Stimulated activated naive CD8-positive, alpha-beta T cell treated with anti-CD3 and anti-CD28 coated beads, Interleukin-15, Interleukin-2, amounts not matched to agents 100 ng/mL and 50 ng/mL, for 24 hours (primary cell): Measurements from ENCODE around the gene DVL1.

Experiments used
- H3K27ac Mint-ChIP-seq: one replicate; pipeline ENCODE4 v1.8.0; 2021; ENCODE audit warnings: mild to moderate bottlenecking, mixed read lengths
- H3K27me3 Mint-ChIP-seq: one replicate; pipeline ENCODE4 v1.8.0; 2021; ENCODE audit warnings: mixed read lengths
- H3K36me3 Mint-ChIP-seq: one replicate; pipeline ENCODE4 v1.8.0; 2021; ENCODE audit warnings: low read depth, mixed read lengths
- H3K4me1 Mint-ChIP-seq: one replicate; pipeline ENCODE4 v1.8.0; 2021; ENCODE audit warnings: low read depth, mixed read lengths
- H3K4me3 Mint-ChIP-seq: one replicate; pipeline ENCODE4 v1.8.0; 2021; ENCODE audit warnings: mild to moderate bottlenecking, mixed read lengths
- H3K9me3 Mint-ChIP-seq: one replicate; pipeline ENCODE4 v1.8.0; 2021; ENCODE audit warnings: mixed read lengths

The DVL1 gene

DNA sequence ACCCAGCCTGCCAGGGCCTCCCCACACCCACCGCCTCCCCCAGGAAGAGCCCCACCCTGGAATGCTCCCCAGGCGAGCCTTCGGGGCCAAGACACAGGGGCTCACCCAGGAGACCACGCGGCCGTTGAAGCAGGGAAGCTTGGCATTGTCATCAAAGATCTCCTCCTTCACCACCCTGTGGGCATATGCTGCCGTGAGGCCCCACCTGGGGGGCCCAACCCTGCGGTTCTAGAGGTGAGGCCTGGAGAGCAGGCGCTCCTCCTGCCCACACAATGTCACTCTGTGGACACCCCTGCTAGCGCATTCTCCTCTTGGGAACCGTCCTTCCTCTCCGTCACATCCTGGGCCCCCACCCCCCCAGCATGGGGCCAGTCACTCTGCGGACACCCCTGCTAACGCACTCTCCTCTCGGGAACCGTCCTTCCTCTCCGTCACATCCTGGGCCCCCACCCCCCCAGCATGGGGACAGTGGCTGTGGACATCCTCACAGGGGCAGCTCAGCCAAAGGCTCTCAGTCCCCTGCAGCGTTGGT, 6.6 kb downstream of the DVL1 start:
- Mint-ChIP-seq H3K4me3 (no peak overlapping the region), H3K27ac (no peak overlapping the region), H3K36me3 (peaks cover 20% of the 10 kb centered on the region), H3K9me3 (no peaks in the 10 kb centered on the region), H3K4me1 (peaks cover 21% of the 10 kb centered on the region), H3K27me3 (no peaks in the 10 kb centered on the region)

- H3K27ac Mint-ChIP-seq = no peak overlapping the region
- H3K4me3 Mint-ChIP-seq = no peak overlapping the region
- no peaks in the 10 kb centered on the region for H3K27me3 Mint-ChIP-seq
- no peaks in the 10 kb centered on the region for H3K9me3 Mint-ChIP-seq
- H3K36me3 Mint-ChIP-seq = peaks cover 20% of the 10 kb centered on the region
- peaks cover 16% of the 10 kb centered on the region for H3K4me1 Mint-ChIP-seq
Observed at GRCh38 chr1:1342061-1342562, 7.1 kb downstream of the DVL1 start.

DNA sequence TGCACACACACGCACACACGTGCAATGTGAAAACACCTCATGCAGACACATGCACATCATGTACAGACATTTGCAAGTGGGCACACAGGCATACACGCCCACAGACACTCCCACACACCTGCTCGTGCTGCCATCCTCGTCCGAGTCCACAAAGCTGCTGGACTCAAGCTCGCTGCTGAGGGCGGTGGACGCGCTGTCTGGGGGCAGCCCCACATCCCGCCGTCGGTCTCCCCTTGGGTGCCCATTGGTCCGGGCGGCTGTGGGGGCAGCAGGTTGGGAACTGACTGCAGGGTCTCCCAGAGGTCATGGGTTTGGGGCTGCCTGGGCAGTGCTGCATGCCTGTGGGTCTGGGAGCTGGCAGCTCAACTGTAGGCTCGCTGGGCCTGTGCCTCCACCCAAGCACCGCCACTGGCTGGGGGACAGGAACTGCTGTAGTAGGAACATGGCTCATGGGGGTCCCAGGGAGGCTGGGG, 7.6 kb downstream of the DVL1 start:
- H3K4me3 Mint-ChIP-seq = no peak overlapping the region
- H3K27me3 Mint-ChIP-seq = no peaks in the 10 kb centered on the region
- H3K36me3 Mint-ChIP-seq = peaks cover 20% of the 10 kb centered on the region
- no peaks in the 10 kb centered on the region for H3K9me3 Mint-ChIP-seq
- no peak overlapping the region for H3K27ac Mint-ChIP-seq
- peaks cover 11% of the 10 kb centered on the region for H3K4me1 Mint-ChIP-seq

- Mint-ChIP-seq H3K9me3 (no peaks in the 10 kb centered on the region), H3K27ac (no peak overlapping the region), H3K36me3 (peaks cover 20% of the 10 kb centered on the region), H3K4me3 (no peak overlapping the region), H3K27me3 (no peaks in the 10 kb centered on the region), H3K4me1 (peaks cover 7% of the 10 kb centered on the region)
Observed at GRCh38 chr1:1340791-1341548, 8.2 kb downstream of the DVL1 start.

- Mint-ChIP-seq H3K9me3 (no peaks in the 10 kb centered on the region), H3K4me3 (no peak overlapping the region), H3K27ac (no peak overlapping the region), H3K4me1 (peaks cover 5% of the 10 kb centered on the region), H3K27me3 (no peaks in the 10 kb centered on the region), H3K36me3 (peaks cover 20% of the 10 kb centered on the region)
Observed at GRCh38 chr1:1340185-1340584, 9.0 kb downstream of the DVL1 start.

GRCh38 chr1:1338278-1338677, 10.9 kb downstream of the DVL1 start:
- no peak overlapping the region for H3K27ac Mint-ChIP-seq
- H3K4me1 Mint-ChIP-seq = no peaks in the 10 kb centered on the region
- H3K9me3 Mint-ChIP-seq = no peaks in the 10 kb centered on the region
- peaks cover 20% of the 10 kb centered on the region for H3K36me3 Mint-ChIP-seq
- H3K27me3 Mint-ChIP-seq = no peaks in the 10 kb centered on the region
- H3K4me3 Mint-ChIP-seq = no peak overlapping the region

GRCh38 chr1:1337793-1338147, 11.4 kb downstream of the DVL1 start:
- Mint-ChIP-seq H3K27me3 (no peaks in the 10 kb centered on the region), H3K27ac (no peak overlapping the region), H3K9me3 (no peaks in the 10 kb centered on the region), H3K4me1 (no peaks in the 10 kb centered on the region), H3K4me3 (no peak overlapping the region), H3K36me3 (peaks cover 20% of the 10 kb centered on the region)

GRCh38 chr1:1336931-1337792, 12.1 kb downstream of the DVL1 start:
- no peak overlapping the region for H3K27ac Mint-ChIP-seq
- H3K4me3 Mint-ChIP-seq = no peak overlapping the region
- H3K4me1 Mint-ChIP-seq = no peaks in the 10 kb centered on the region
- no peaks in the 10 kb centered on the region for H3K27me3 Mint-ChIP-seq
- H3K9me3 Mint-ChIP-seq = no peaks in the 10 kb centered on the region
- H3K36me3 Mint-ChIP-seq = peaks cover 20% of the 10 kb centered on the region

DNA sequence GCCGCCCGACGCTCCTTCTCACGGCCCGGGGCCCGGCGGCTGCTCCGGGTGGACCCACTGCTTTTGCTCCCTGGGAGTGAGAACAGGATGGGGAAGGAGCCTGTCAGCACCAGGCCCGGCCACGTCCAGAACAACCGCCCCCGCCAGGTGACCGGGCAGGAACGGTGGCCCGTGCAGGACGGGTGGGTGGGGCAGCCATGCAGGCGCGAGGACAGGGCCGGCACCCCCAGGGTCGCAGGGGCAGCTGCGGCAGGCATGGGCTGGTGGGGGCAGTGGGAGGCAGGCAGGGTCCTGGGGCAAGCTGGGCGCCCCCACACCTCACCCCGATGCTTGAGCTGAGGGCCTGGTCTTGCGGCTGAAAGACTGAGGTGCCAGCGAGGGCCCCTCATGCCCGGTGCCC, 12.8 kb downstream of the DVL1 start:
- Mint-ChIP-seq H3K9me3 (no peaks in the 10 kb centered on the region), H3K4me1 (no peaks in the 10 kb centered on the region), H3K27me3 (no peaks in the 10 kb centered on the region), H3K27ac (no peak overlapping the region), H3K4me3 (no peak overlapping the region), H3K36me3 (peaks cover 17% of the 10 kb centered on the region)

DNA sequence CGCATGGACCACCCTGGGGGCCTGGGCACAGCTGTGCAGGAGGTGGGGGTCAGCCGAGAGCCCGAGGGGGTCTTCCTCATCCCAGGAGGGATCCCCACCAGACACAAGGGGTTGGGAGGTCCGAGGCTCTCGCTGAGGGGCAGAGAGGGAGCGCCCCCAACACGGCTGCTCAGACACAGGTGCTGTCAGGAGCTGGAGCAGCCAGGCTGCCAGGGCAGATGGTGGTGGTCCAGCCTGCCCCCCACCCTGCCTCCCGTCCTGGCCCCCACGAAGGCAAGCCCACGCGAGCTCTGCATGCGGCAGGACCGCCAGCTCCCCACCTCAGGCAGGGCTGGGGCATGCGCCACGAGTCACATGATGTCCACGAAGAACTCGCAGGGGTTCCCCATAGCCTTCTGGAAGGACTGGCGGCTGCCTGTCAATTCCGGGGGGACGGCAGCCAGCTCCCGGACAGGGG, 13.4 kb downstream of the DVL1 start:
- Mint-ChIP-seq H3K4me1 (no peaks in the 10 kb centered on the region), H3K9me3 (no peaks in the 10 kb centered on the region), H3K4me3 (no peak overlapping the region), H3K36me3 (peaks cover 11% of the 10 kb centered on the region), H3K27me3 (no peaks in the 10 kb centered on the region), H3K27ac (no peak overlapping the region)

DNA sequence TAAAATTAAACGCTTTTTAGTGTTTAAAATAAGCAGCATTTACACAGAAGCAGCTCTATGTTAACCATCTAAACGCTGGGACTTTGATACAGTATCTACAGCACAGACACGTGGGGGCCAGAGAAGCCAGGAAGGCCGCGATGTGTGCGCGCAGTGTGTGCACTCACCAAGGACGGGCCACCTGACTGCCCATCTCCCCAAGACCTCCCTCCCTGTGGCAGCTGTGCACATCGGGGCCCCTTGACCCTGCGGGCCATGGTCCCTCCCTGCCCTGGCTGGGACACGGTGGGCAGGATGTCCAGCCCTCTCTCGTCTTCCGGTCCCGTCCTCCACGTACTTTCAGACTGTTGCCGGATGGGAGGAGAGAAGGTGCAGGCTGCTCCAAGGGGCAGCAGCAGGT, 13.9 kb downstream of the DVL1 start:
- H3K36me3 Mint-ChIP-seq = peaks cover 6% of the 10 kb centered on the region
- H3K27me3 Mint-ChIP-seq = no peaks in the 10 kb centered on the region
- no peaks in the 10 kb centered on the region for H3K9me3 Mint-ChIP-seq
- no peaks in the 10 kb centered on the region for H3K4me1 Mint-ChIP-seq
- no peak overlapping the region for H3K27ac Mint-ChIP-seq
- H3K4me3 Mint-ChIP-seq = no peak overlapping the region

GRCh38 chr1:1334835-1335234, 14.4 kb downstream of the DVL1 start:
- Mint-ChIP-seq H3K9me3 (peaks cover 1% of the 10 kb centered on the region), H3K27ac (no peak overlapping the region), H3K36me3 (peaks cover 6% of the 10 kb centered on the region), H3K4me3 (no peak overlapping the region), H3K4me1 (peaks cover 1% of the 10 kb centered on the region), H3K27me3 (no peaks in the 10 kb centered on the region)

GRCh38 chr1:1333551-1334241, 15.5 kb downstream of the DVL1 start:
- Mint-ChIP-seq H3K27me3 (no peaks in the 10 kb centered on the region), H3K4me3 (no peak overlapping the region), H3K4me1 (peaks cover 3% of the 10 kb centered on the region), H3K36me3 (peaks cover under 1% of the 10 kb centered on the region), H3K27ac (no peak overlapping the region), H3K9me3 (peaks cover 3% of the 10 kb centered on the region)

DNA sequence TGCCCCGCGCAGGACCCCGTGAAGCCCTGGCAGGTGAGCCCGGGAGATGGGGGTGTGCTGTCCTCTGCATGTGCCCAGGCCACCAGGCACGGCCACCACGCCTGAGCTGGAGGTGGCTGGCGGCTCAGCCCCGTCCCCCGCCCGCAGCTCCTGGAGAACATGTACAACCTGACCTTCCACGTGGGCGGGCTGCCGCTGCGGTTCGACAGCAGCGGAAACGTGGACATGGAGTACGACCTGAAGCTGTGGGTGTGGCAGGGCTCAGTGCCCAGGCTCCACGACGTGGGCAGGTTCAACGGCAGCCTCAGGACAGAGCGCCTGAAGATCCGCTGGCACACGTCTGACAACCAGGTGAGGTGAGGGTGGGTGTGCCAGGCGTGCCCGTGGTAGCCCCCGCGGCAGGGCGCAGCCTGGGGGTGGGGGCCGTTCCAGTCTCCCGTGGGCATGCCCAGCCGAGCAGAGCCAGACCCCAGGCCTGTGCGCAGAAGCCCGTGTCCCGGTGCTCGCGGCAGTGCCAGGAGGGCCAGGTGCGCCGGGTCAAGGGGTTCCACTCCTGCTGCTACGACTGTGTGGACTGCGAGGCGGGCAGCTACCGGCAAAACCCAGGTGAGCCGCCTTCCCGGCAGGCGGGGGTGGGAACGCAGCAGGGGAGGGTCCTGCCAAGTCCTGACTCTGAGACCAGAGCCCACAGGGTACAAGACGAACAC, 16.3 kb downstream of the DVL1 start:
- H3K4me1 Mint-ChIP-seq = peaks cover 3% of the 10 kb centered on the region

More for the DNA sequence above, 16.3 kb downstream of the DVL1 start:
- Mint-ChIP-seq H3K9me3 (peaks cover 3% of the 10 kb centered on the region), H3K27ac (no peak overlapping the region), H3K4me3 (no peak overlapping the region), H3K27me3 (no peaks in the 10 kb centered on the region), H3K36me3 (no peaks in the 10 kb centered on the region)
